ENCODE measurements around the gene RBM20.

DNA sequence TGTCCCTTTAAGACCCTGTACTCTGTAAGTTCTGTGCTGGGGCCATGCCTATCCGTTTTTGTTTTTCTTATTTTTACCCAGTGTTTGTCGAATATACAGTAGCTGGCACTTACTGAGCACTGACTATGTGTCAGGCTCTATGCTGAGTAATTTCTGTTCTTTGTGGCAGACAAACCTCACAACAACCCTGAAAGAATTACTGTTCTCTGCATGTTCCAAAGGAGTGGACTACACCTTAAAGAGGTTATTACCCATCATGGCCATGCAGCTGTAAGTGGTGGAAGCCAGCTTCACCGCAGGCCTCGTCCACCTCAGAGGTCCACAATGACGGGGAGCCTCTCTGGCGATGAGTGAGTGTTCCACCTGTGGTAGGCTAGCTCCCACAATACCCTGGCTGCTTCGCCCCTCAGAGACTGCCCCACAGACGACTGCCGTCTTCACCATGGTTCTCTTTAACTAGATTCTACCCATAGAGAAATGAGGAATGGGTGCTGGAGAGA is 30.1 kb upstream of the RBM20 start:
- TF ChIP-seq NR2C2 (IDR thresholded peaks at IDR 0.05; ENCODE audit: borderline replicate concordance, control insufficient read depth, insufficient read length, low read depth) (no peak), TBL1XR1 (IDR thresholded peaks at IDR 0.05; ENCODE audit: low read depth, low read length) (no peak), NFYB (IDR thresholded peaks at IDR 0.05; ENCODE audit: insufficient read depth, low read depth, low read length) (no peak), CEBPB (IDR thresholded peaks at IDR 0.05; ENCODE audit: borderline replicate concordance in 1 of 2, low read depth in 2 of 2, low read length in 2 of 2) (no peak), SREBF2 (IDR thresholded peaks at IDR 0.05; ENCODE audit: low read length) (no peak), POLR2A (IDR thresholded peaks at IDR 0.05; ENCODE audit: low read depth, low read length) (no peak), SMARCA5 (IDR thresholded peaks at IDR 0.05) (no peak), SMC3 (IDR thresholded peaks at IDR 0.05; ENCODE audit: borderline replicate concordance, low read length) (no peak), RFX5 (IDR thresholded peaks at IDR 0.05; ENCODE audit: low read depth, low read length) (no peak), ZNF274 (IDR thresholded peaks at IDR 0.05; ENCODE audit: insufficient read depth, insufficient read length) (no peak), JUNB (IDR thresholded peaks at IDR 0.05) (peak; percentile 66)
- TF ChIP-seq, protein P1, sequence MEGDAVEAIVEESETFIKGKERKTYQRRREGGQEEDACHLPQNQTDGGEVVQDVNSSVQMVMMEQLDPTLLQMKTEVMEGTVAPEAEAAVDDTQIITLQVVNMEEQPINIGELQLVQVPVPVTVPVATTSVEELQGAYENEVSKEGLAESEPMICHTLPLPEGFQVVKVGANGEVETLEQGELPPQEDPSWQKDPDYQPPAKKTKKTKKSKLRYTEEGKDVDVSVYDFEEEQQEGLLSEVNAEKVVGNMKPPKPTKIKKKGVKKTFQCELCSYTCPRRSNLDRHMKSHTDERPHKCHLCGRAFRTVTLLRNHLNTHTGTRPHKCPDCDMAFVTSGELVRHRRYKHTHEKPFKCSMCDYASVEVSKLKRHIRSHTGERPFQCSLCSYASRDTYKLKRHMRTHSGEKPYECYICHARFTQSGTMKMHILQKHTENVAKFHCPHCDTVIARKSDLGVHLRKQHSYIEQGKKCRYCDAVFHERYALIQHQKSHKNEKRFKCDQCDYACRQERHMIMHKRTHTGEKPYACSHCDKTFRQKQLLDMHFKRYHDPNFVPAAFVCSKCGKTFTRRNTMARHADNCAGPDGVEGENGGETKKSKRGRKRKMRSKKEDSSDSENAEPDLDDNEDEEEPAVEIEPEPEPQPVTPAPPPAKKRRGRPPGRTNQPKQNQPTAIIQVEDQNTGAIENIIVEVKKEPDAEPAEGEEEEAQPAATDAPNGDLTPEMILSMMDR (IDR thresholded peaks at IDR 0.05 in 2 of 3, conservative IDR thresholded peaks at IDR 0.05 in 1 of 3; ENCODE audit: control insufficient read depth in 2 of 3, extremely low read depth in 1 of 3, insufficient read depth in 1 of 3, low read depth in 3 of 3, low read length in 3 of 3): no peak
- TF ChIP-seq, protein P2, sequence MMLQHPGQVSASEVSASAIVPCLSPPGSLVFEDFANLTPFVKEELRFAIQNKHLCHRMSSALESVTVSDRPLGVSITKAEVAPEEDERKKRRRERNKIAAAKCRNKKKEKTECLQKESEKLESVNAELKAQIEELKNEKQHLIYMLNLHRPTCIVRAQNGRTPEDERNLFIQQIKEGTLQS (IDR thresholded peaks at IDR 0.05; ENCODE audit: borderline replicate concordance, extremely low read depth, low read depth, low read length): no peak

Data from GM12878 (cell line).